Measurements from ENCODE around the gene NOL12. TPM values are rescaled to one million over a fixed set of nuclear protein-coding genes. Genes with fewer than 3 reads are reported as not detected.
A peak's percentile ranks its signal among the peaks of the same experiment; 100 is the strongest.

The NOL12 gene
- total RNA-seq, 4 donors from 2014 or later: 16.3 to 29.1 (median 20.2) TPM

DNA sequence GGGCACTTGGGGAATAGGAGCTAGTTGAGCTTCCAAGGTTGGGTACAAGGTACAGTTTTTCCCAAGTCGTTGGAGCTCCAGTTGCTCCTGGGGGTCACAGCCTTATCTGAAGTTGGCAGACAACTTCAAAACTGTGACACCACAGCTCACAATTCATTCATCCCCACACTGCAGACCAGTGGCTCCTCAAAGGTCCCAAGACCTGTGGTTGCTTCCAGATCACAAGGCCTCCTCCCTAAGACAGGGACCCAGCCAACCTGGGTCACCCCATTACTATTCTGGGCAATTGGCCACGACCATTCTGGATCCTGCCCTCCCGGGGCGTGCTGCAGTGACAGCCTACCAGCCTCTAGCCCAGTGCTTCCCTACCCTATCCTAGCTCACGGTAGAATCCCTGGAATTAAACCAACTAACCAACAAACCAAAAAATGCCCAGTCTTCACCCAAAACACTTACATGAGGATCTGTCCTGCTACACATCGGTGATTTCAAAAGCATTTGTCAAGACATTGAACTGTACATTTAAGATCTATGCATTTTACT, 28.5 kb upstream of the NOL12 start:
- ATAC-seq: no peak

DNA sequence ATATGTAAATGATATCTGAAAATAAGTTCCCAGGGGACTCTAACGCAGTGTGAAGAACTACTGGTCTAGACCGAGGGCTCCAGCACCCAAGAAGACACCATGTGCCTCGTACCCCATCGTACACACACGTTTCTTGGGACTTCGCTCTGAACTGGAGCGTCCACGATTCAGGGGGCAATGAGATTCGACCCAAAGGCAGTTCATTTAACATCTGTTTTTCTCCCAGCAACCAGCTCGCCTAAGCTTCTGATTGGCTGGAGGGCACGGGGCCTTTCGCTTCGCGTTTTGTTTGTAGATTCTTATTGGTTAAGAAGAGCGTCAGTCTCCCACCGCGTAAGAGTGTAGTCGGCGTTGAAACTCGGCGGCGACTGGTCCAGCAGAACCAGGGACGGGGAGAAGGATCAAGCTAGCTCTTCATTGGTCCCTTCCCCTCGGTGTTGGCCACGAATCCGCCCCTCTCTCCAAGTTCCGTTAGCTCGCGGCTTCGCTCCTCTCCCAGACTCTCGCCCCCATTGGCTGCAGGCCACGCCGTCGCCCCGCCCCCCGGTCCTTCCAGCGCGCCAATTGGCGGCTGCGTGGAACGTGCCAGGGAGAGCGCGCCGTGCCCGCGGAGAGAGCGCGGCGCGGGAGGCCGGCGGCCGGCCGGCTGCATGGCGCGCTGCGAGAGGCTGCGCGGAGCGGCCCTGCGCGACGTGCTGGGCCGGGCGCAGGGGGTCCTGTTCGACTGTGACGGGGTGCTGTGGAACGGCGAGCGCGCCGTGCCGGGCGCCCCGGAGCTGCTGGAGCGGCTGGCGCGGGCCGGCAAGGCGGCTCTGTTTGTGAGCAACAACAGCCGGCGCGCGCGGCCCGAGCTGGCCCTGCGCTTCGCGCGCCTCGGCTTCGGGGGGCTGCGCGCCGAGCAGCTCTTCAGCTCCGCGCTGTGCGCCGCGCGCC, 27.7 kb upstream of the NOL12 start, which contains the start of gene PDXP:
TSS of gene PDXP (plus strand) at position 591 of the 933 bp plus-strand sequence. CDS start at position 651, 60 bp downstream.
- no peaks in the 10 kb centered on the region for H3K9me3 ChIP-seq
- TF ChIP-seq EP300 (IDR thresholded peaks at IDR 0.05): no peak
- TF ChIP-seq POLR2AphosphoS5 (IDR thresholded peaks at IDR 0.05): peak; percentile 67
- peak in 2 of 4 experiments; percentile 7 to 29 for TF ChIP-seq CTCF (IDR thresholded peaks at IDR 0.05)
- TF ChIP-seq POLR2A (IDR thresholded peaks at IDR 0.05): peak; percentile 88 to 92
- 0 to 1% methylated on average over 1 to 12 of the region's 101 CpGs for WGBS, 2 donors (ENCODE audit: low coverage in 1 of 2)

More for the DNA sequence above, 28.5 kb upstream of the NOL12 start:
- Histone ChIP-seq H3K9me3 (no peaks in the 10 kb centered on the region), H3K4me1 (peaks cover 0 to 45% (median 28%) of the 10 kb centered on the region in 3 donors), H3K36me3 (peaks cover 0 to 6% of the 10 kb centered on the region in 2 donors), H3K27ac (peak overlapping the region; percentile 60 to 88 (median 85)), H3K27me3 (no peaks in the 10 kb centered on the region), H3K4me3 (peak overlapping the region; percentile 20 to 75)
- no peak for TF ChIP-seq EP300 (IDR thresholded peaks at IDR 0.05)
- no peak for TF ChIP-seq POLR2A (IDR thresholded peaks at IDR 0.05)
- TF ChIP-seq POLR2AphosphoS5 (IDR thresholded peaks at IDR 0.05): no peak
- TF ChIP-seq CTCF (IDR thresholded peaks at IDR 0.05): no peak
- whole genome bisulfite sequencing, 2 donors (ENCODE audit: low coverage in 1 of 2): 0 to 5% methylated on average over 5 to 6 of the region's 6 CpGs

DNA sequence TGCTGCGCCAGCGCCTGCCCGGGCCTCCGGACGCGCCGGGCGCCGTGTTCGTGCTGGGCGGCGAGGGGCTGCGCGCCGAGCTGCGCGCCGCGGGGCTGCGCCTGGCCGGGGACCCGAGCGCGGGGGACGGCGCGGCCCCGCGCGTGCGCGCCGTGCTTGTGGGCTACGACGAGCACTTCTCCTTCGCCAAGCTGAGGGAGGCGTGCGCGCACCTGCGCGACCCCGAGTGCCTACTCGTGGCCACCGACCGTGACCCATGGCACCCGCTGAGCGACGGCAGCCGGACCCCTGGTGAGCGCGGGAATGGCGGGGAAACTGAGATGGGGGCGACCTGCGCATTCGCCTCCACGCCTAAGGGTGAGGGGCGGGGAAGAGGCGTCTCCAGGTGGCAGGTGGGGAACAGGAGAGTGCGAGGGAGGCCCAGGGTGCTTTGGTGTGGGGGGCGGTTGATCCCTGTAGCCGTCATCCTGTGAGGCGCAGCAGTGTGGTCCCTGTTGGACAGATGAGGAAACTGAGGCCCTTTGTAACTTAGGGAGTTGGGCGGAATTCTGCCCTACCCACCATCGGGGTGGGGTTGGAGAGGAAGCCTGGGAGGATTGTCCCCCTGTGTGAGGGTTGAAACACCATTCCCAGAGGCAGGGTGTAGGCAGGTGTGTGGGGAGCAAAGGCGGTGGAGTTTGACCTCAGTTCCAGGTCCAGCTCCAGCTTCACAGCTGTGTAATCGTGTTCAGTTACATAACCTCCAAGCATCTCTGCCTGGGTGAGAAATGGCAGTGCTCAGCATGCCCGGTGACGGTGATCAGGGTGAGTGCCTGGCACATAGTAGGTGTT, 26.9 kb upstream of the NOL12 start:
- Histone ChIP-seq H3K4me1 (peaks cover 0 to 53% (median 28%) of the 10 kb centered on the region in 3 donors), H3K27ac (peak overlapping the region in 3 of 4 donors; percentile 85 to 88 (median 85))
- 10 to 13% methylated on average over 3 to 5 of the region's 68 CpGs for WGBS, 2 donors (ENCODE audit: low coverage in 1 of 2)

More for the DNA sequence above, 27.7 kb upstream of the NOL12 start, which contains the start of gene PDXP:
- Histone ChIP-seq H3K36me3 (peaks cover 0 to 3% of the 10 kb centered on the region in 2 donors), H3K27ac (peak within 1 kb of the TSS; percentile 60 to 88 (median 85)), H3K4me3 (peak within 1 kb of the TSS; percentile 41 to 75), H3K4me1 (peaks cover 0 to 49% (median 28%) of the 10 kb centered on the region in 3 donors), H3K27me3 (no peaks in the 10 kb centered on the region)
- ATAC-seq: peak; percentile 99

More for the DNA sequence above, 26.9 kb upstream of the NOL12 start:
- no peaks in the 10 kb centered on the region for H3K9me3 ChIP-seq
- ATAC-seq: no peak
- H3K4me3 ChIP-seq: peak overlapping the region; percentile 41 to 75
- no peaks in the 10 kb centered on the region for H3K36me3 ChIP-seq
- H3K27me3 ChIP-seq: no peaks in the 10 kb centered on the region
- TF ChIP-seq EP300 (IDR thresholded peaks at IDR 0.05) (no peak), POLR2AphosphoS5 (IDR thresholded peaks at IDR 0.05) (no peak), CTCF (IDR thresholded peaks at IDR 0.05) (no peak), POLR2A (IDR thresholded peaks at IDR 0.05) (no peak)

Measured in gastroesophageal sphincter (tissue), 4 donors.